ENCODE data around the gene CHRNA3.

The CHRNA3 gene

GRCh38 chr15:78620527-78621421 lies at the start of gene CHRNA3:
TSS of gene CHRNA3 (minus strand) at chr15:78620996. CDS start at chr15:78620794, 202 bp downstream.
- no peak for DNase-seq

- no peak for DNase-seq
These were observed 48.2 kb upstream of the CHRNA3 start for GRCh38 chr15:78668987-78669386.

GRCh38 chr15:78667578-78668236 lies 46.9 kb upstream of the CHRNA3 start:
- no peak for DNase-seq

DNA sequence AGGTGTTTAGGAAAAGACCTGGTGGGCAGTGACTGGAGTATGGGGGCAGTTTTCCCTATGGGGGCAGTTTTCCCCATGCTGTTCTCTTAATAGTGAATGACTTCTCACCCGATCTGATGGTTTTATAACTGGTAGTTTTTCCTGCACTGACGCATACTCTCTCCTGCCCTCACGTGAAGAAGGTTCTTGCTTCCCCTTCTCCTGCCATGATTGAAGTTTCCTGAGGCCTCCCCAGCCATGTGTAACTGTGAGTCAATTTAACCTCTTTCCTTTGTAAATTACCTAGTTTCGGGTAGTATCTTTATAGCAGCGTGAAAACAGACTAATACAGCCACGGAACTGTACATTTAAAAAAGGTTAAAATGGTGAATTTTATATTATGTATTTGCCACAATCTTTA lies 45.2 kb upstream of the CHRNA3 start:
- no peak for DNase-seq

DNA sequence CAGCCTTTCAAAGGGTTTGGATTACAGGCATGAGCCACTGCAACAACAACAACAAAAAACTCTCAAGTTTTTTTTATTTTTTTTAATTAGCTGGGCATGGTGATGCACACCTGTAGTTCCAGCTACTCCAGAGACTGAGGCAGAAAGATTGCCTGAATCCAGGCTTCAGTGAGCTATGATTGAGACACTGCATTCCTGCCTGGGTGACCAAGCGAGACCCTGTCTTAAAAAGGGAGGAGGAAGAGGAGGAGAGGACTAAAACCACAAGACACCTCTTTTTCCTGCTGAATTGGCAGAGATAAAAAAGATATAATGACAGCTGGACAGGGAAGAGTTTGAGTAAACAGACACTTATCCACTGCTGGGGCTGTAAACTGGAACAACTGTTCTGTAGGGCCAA lies 42.9 kb upstream of the CHRNA3 start:
- DNase-seq: no peak

- DNase-seq: no peak
These were observed 41.2 kb upstream of the CHRNA3 start for GRCh38 chr15:78662028-78662427.

GRCh38 chr15:78661001-78661400 lies 40.2 kb upstream of the CHRNA3 start:
- no peak for DNase-seq

- DNase-seq: no peak
These were observed 39.8 kb upstream of the CHRNA3 start for GRCh38 chr15:78660584-78660983.

DNA sequence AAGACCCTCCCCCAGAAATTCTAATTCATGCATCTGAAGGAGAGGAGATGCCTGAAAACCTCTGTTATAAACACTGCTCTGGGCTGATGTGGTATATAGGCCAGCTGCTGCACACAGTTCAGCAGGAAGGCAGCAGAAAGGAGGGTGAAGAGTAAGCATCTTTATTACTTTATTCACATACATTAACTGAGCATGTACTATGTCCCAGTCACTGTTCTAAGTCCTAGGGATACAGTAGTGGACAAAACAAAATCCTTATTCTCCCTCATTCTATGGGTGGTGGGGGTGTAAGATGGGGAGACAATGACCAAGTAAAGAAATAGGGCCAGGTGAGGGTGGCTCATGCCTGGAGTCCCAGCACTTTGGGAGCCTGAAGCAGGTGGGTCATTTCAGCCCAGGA lies 38.0 kb upstream of the CHRNA3 start:
- DNase-seq: no peak

- DNase-seq: no peak
These were observed 33.5 kb upstream of the CHRNA3 start for GRCh38 chr15:78654272-78654671.

GRCh38 chr15:78651930-78652615 lies 31.3 kb upstream of the CHRNA3 start:
- DNase-seq: no peak

GRCh38 chr15:78651007-78651406 lies 30.2 kb upstream of the CHRNA3 start:
- no peak for DNase-seq

DNA sequence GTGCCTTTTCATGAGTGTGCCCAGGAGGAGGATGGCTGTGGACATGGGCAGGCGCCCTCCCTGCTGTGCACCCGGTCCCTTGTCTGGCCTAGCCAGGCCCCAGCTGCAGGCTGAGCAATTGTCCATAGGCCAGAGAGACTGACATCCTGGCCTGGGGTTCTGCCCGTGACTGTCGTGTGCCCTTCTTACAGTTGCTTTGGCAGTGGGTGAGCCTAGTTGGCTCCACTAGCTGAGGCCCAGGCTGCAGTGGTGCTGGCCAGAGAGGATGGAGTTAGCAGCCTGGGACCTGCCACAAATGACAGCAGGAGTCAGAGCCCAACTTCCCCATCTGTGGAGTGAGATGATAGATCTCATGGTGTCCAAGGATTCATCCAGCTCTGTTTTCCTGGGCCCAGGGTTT lies 29.2 kb upstream of the CHRNA3 start:
- no peak for DNase-seq

- DNase-seq: no peak
These were observed 24.2 kb upstream of the CHRNA3 start for GRCh38 chr15:78645009-78645408.

DNA sequence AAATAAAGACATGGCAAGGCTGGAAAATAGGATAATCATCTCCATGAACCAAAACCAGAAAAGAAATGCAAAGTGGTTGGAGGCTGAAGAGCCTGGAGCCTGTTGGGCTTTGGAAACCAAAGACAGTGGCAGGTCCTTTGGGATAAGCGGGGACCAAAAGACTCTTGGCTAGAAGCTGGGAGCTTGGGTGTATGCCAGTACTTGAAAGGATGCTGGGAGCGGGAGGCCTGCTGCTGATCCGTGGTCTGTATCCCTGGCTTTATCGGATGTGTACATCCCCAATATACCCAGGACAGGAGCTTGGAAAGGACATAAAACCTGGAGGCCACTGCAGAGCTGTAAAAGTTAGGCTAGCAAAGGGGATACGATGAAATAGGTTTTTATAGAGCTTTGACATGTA lies 21.5 kb upstream of the CHRNA3 start:
- no peak for DNase-seq

DNA sequence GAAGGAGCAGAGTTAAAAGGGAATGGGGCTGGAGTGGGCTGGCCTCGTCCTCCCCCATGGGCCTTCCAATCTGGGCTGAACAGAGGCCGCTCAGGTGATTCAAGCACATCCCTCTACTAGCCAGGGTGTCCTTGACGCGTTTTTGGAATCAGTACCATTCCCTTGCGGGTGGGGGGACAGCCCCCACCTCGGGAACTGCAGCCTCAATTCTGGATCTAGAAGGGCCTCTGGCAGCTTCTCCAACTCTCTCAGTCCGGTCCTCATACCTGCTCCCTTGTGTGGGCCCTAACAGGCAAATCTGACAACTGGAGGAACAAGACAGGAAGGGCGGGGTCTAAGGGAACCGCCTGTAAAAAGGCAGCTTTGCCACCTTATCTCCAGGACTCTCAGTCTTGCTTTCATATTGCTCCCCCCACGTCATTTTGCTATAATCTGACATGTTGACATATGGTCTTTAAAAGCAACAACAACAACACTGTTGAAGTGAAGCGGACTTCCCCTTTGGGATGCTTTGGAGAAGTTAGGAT lies 21.0 kb upstream of the CHRNA3 start:
- no peak for DNase-seq

DNA sequence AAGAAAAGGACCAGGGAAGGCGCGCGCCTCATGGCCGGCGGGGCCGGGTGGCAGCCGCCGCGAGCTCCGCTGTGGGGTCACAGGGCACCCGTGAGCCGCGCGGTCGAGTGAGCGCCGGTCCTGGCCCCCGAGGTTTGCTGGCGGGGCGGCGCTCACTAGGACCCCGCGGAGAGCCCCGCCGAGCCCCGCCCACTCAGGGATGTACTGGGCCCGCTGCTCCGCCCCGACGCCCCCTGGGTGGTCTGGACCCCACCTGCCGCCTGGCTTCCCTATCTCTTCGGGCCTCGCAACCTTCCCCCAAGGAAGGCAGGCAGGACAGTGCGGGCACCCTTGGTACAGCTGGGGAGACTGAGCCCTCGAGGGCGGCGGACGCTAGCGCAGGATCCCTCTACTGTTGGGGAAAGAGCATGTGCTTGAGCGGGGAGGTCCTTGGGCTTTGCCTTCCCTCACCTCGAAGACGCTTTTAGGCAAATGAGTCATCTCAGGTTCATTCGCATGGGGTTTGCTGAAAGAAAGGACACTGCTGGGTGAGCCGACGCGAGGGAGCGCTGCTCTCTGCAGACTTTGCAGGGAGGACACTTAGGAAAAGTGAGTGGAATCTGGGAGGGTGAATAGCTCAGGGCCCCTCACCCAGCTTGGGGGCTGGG lies 20.4 kb upstream of the CHRNA3 start, which contains the start of gene CHRNB4:
Gene CHRNB4 (minus strand): TSS at position 109 of the 647 bp plus-strand sequence. CDS start 77 bp downstream, at position 32.
- DNase-seq: no peak

GRCh38 chr15:78640527-78641101 lies 19.8 kb upstream of the CHRNA3 start:
- DNase-seq: no peak

DNA sequence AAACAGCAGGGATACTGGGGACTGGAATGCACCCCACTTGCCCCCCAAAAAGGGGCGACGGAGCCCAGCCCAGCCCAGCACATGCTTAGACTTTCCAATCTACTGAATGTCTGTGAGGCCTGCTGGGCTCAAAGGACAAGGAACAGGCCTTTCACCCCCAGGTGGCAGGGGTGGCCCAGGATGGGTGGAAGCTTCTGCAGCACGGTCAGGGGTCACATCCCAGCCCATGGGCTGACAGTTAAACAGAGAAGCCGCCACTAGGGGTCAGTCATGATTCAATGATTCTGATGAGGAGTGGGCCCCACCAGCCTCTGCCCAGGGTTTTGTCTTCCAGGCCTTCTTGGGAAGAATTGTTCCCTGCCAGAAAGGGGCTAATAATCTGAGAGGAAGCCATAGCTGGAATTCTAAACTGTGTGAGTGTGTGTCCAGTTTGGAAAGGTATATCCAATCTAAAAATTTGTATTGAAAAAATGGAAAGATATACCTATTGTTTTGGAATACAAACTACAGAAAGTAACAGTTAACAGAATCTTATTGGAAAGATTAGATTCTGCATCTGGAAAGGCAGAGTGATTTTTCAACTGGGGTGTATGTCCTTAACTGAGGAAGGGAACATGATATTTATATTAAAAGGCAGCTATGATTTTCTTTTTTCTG lies 18.0 kb upstream of the CHRNA3 start:
- DNase-seq: no peak

DNA sequence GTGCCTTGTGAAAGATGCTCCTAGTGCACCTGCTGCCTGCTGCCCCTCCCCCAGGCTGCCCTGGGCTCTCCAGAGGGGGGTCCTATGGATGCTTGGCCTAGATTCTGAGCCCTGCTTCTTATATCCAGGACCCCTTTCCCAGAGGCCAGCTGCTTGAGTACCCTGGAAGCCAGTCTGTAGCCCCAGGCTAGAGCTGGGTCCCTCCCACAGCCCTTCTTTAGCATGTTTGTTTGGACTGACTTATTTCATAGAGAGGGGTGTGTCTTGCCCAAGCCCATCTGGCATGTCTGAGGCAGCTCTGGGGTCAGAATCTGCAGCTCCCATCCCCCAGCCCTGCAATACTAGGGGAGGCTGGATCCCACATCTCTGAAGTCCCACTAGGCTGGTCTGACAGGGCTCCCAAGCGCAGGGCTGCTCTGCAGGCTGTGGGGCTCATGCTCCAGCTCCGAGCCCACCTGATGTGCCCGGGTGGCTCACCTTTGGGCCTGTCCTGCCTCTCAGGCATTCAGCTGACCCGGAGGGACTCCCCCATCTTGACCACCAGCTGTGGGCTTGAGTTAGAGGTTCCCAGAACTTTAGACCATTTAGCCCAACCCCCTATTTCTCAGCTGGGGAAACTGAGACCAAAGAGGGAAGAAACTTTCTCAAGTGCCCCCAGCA lies 17.1 kb upstream of the CHRNA3 start:
- no peak for DNase-seq

GRCh38 chr15:78636378-78636859 lies 15.6 kb upstream of the CHRNA3 start:
- DNase-seq: no peak

Data from activated effector memory CD4-positive, alpha-beta T cell treated with Interleukin-2 at 50 U/mL for 16 hours (primary cell).